ENCODE results near the gene HAPLN1.
"Not testable (repeated sequence)": the region's sequence is repeated elsewhere in the genome, so short reads cannot be mapped to it uniquely, and the experiment has no call there.

- TF ChIP-seq, protein P1, sequence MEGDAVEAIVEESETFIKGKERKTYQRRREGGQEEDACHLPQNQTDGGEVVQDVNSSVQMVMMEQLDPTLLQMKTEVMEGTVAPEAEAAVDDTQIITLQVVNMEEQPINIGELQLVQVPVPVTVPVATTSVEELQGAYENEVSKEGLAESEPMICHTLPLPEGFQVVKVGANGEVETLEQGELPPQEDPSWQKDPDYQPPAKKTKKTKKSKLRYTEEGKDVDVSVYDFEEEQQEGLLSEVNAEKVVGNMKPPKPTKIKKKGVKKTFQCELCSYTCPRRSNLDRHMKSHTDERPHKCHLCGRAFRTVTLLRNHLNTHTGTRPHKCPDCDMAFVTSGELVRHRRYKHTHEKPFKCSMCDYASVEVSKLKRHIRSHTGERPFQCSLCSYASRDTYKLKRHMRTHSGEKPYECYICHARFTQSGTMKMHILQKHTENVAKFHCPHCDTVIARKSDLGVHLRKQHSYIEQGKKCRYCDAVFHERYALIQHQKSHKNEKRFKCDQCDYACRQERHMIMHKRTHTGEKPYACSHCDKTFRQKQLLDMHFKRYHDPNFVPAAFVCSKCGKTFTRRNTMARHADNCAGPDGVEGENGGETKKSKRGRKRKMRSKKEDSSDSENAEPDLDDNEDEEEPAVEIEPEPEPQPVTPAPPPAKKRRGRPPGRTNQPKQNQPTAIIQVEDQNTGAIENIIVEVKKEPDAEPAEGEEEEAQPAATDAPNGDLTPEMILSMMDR (conservative IDR thresholded peaks at IDR 0.05): not testable (repeated sequence)
- TF ChIP-seq EZH2 (IDR thresholded peaks at IDR 0.05; ENCODE audit: low read depth): not testable (repeated sequence)
Observed at GRCh38 chr5:83736169-83736568, 15.5 kb upstream of the HAPLN1 start.

All from PC-9 (cell line).